Dermis blood vessel endothelial cell (primary cell): ENCODE results near the gene DENND5A. TPM values are rescaled to one million over a fixed set of nuclear protein-coding genes. Genes with fewer than 3 reads are reported as not detected.
"Not testable (repeated sequence)": the region's sequence is repeated elsewhere in the genome, so short reads cannot be mapped to it uniquely, and the experiment has no call there.

Experiments
- DNase-seq: peaks from one replicate; pipeline ENCODE4 v3.0.0; 2010
- total RNA-seq: library from RNA; depleted of rRNA; stranded (reverse); fragments of >200 nt; gene quantifications from 2 replicates; pipeline ENCODE4 v1.2.3, GENCODE V29; 2014

DENND5A gene
- total RNA-seq, 1 donor from 2014 or later = 146 TPM

DNA sequence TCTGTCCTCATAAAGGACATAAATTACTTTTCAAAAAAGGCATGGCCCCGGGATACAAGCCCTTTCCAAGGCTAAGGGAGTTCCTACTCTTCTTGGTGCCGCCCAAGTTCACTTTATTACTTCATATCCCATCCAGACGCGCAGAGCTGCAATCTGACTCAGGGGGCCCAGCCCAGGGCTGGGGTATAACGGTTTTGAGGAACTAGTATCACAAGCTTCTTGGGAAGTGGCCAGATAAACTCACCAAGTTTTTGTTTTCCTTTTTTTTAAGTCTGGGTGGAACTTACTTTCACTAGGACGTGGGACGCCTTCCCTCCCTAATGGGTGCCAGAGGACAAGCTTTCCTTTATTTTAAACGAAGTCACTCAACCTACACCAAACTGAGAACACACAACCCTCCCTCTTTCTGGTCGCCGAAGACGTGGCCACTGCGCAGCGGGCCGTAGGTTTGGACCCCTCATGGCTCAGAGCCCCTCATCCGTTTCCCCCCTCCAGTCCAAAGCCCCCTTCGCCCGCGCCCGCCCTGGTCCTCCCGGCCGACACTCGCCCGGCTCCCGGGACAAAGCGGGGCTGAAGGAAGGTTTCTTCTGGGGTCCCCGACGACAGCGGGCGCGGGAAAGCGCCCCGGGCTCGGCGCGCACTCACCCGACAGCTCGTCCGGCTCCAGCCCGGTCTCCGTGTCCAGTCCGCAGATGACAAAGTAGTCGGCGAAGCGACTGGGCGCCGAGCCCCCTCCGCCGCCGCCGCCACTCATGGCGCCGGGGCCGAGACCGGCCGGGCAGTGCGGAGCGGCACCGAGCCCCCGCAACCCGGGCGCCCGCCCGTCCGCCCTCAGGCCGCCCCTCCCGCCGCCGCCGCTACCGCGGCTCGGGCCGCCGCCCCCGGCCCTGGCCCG lies 587 bp downstream of the DENND5A start:
- peak; percentile 78 for DNase-seq

DNA sequence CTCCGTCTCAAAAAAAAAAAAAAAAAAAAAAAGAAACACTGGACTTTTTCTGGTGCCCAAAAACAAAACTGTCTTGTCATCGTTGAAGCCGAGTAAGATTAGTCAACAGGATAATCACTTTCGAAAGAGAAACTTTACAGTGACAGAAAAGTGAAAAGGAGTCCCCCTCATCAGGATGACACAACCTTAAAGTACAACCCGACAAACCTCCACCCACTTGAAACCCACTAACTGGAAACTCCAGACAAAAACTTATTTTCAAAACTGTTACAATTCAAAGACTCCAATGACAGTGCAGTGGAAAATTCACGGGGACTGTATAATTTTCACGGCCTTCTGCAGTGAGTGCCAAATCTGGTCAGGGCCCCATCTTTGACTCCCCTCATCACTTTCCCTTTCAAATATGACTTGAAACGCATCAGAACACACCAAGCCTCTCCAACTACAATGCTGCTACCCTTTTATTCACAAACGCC lies 1.3 kb downstream of the DENND5A start:
- DNase-seq = no peak

DNA sequence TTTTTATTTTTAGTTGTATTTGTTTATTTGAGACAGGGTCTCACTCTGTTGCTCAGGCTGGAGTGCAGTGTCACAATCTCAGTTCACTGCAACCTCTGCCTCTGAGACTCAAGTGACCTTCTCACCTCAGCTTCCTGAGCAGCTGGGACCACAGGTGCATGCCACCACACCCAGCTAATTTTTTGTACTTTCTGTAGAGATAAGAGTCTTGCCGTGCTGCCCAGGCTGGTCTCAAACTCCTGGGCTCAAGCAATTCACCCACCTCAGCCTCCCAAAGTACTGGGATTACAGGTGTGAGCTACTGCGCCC lies 4.4 kb downstream of the DENND5A start:
- peak; percentile 36 for DNase-seq

DNA sequence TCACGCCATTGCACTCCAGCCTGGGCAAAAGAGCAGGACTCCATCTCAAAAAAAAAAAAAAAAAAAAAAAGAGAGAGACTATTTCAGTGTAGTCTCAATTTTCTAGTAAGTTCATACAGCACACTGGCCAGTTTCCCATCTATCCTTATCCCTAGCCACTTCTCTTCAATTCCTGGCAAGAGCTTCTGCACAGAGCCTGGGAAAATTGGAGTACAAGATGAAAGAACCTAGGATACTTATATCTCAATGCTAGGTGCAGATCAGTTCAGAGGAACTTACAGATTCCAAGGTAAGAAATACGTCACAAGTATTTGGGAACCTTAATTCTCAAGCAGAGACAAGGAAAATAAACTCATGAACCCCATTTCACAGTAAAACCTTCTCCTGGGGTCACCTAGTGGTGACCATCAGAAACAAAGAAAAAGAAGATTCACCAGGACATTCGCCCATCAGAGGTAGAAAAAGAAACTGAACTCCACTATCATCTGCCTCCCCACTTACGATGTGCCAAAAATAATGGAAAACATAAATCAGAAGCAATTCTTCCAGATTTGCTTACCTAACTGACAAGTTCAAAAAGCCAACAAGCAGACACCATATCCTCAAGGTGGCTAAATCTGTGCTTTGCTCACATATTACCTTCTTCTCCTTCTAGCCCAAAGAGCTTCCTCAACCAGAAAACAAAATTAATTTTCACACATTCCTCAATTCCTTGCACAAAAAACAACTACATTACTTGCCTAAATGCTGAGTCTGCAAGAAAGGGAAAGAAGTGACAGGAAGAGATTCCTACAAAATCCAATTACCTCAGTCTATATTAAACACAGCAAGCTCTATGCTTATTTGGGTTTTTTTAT lies 4.9 kb downstream of the DENND5A start:
- DNase-seq = peak; percentile 18

DNA sequence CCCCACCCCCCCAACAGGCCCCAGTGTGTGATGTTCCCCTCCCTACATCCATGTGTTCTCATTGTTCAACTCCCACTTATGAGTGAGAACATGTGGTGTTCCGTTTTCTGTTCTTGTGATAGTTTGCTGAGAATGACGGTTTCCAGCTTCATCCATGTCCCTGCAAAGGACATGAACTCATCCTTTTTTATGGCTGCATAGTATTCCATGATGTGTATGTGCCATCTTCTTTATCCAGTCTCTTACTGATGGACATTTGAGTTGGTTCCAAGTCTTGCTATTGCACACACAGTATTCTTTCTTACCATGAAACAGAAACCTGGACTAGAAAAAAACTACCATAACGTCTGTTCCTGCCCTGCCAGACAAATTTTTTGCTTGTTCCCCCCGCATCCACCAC lies 6.9 kb downstream of the DENND5A start:
- not testable (repeated sequence) for DNase-seq

DNA sequence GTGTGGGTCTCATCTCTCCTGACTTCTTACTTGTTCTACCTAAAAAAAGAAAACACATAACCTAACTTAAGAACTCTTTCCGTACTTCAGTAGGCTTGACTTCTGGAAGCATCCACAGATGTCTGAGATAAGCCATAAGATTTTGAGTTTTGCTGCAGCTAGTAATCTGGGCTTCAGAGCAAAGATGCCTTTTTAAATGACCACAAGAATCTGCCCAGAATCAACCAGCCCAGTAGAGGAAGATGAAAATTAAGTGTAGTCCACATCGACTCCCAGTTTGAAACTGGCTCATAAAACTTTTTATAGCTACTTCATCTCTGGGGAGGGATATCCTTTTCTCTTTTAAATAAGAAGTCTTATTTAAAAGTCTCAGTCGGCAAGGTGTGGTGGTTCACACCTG lies 10.7 kb downstream of the DENND5A start:
- DNase-seq = no peak

DNA sequence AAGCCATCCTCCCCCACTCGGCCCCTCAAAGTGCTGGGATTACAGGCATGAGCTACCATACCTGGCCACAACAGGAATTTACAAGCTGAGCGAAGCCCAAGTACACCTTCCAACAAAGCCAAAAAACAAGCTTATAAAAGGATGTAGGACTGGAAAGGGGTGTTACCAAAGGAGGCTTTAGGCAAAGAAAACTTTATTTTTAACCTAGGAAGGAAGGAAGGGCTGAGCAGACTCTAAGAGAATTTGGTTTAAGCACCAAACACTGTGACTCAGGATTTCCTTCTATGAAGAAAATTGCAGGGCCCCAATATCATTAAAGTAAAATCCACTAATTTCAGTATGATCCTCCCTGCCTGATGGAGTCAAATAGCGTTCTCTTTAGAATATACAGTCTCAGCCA lies 12.1 kb downstream of the DENND5A start:
- DNase-seq = peak; percentile 71

DNA sequence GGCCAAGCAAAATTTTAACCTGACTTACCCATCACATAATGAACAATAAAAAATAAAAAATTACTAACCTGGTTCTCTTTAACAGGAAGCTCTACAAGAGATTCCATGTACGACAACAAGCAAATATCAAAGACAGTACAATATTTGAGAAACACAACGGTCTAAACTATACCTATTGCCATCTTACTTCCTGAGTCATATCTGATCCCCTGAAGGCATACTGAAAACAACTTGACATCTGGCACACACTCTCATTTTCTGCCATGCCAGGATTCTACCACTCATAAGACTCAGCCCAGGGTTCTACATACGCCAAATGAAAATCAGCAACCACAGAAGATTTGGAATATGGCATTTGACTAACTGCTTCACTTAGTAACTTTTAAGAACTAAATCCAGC lies 13.8 kb downstream of the DENND5A start:
- DNase-seq = no peak

DNA sequence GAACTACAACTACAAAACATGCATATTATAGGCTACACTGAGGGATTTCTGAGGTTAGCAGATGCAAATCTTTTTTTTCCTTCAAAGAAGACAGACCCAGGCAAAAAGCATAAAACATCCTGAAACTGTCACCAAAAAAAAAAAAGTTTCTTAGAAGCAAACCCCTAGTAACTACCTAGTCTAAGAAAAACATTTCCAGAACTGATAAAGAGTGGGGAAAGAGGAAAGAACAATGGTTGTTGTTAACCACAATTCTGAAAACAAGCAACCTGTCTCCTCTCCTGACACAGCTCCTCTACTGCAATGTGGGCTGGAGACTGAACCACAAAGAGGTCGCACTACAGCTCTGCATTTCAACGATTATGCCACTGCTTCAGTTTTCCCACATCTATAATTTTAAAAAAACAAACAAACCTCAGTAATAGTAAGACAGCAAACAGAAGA lies 15.0 kb downstream of the DENND5A start:
- DNase-seq = peak; percentile 51

DNA sequence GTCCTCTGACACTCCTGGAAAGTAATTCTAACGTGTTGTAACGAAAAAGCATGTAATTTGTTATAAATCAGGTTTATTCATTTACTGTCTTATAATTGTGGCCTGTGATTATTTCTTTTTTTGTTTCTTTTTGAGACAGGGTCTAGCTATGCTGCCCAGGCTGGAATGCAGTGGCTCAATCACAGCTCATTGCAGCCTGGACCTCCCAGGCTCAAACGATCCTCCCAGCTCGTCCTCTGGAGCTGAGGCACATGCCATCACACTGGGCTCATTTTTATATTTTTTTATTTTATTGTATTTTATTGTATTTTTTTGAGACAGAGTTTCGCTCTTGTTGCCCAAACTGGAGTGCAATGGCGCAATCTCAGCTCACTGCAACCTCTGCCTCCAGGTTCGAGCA lies 15.9 kb downstream of the DENND5A start:
- DNase-seq = no peak

DNA sequence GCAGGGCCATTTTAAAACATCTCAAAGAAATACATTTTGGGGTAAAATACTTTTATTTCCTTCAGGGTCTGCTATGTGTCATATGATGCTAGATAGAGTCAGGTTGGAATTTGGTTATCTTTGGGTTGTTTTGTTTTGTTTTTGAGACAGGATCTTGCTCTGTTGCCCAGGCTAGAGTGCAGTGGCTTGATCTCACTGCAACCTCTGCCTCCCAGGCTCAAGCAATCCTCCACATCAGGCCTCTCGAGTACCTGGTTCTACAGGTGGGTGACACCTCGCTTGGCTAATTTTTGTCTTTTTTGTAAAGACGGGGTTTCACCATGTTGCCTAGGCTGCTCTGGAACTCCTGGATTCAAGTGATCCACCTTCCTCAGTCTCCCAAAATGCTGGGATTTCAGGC lies 17.3 kb downstream of the DENND5A start:
- no peak for DNase-seq

DNA sequence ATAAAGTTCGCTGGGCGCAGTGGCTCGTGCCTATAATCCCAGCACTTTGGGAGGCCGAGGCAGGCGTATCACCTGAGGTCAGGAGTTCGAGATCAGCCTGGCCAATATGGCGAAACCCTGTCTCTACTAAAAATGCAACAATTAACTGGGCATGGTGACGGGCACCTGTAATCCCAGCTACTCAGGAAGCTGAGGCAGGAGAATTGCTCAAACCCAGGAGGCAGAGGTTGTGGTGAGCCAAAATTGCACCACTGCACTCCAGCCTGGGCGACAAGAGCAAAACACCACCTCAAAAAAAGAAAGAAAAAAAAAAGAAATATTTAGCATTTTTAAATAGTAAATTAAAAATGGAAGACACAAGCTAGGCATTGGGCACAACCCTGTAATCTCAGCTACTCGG lies 28.9 kb downstream of the DENND5A start:
- DNase-seq = not testable (repeated sequence)

DNA sequence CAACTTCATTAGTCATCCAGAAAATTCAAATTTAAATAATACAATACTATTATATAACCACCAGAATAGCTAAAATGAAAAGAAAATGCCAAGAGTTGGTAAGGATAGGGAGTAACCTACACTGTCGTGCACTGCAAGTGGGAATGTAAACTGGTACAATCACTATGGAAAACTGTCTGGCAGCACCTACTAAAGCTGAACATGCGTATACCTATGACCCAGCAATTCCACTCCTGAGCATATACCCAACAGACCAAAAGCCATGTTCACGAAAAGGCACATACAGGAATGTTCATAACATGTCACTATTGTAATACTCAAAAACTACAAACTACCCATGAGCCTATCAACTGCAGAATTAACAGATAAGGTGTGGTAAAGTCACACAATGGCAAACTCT lies 32.7 kb downstream of the DENND5A start:
- no peak for DNase-seq

DNA sequence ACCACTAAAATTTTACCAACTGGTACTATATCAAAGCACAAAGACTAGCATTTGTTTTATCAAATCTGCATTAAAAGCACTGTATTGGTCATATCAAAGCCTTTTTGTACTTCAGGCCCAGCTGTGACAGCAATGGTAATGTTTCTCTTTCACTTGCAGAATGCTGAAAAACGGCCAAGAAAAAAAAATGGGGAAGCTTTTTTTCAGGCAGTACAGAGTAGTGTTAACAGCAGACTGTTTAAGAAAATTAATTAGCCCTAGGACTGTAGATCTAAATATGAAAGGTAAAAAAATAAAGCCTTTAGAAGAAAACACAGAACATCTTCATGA lies 33.3 kb downstream of the DENND5A start:
- peak; percentile 60 for DNase-seq

DNA sequence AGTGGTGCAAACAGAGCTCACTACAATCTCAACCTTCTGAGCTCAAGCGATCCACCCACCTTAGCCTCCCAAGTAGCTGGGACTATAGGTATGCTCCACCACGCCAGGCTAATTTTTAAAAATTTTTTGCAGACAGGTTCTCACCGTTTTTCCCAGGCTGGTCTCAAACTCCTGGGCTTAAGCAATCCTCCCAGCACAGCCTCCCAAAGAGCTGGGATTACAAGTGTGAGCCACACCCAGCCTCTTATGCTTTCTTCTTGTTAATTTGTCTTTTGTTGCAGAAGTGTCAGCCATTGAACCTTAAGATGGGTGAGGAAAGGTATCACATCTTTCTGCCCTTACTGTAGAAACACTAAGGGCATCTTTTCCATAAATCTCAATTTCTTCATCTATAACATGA lies 34.9 kb downstream of the DENND5A start:
- no peak for DNase-seq

DNA sequence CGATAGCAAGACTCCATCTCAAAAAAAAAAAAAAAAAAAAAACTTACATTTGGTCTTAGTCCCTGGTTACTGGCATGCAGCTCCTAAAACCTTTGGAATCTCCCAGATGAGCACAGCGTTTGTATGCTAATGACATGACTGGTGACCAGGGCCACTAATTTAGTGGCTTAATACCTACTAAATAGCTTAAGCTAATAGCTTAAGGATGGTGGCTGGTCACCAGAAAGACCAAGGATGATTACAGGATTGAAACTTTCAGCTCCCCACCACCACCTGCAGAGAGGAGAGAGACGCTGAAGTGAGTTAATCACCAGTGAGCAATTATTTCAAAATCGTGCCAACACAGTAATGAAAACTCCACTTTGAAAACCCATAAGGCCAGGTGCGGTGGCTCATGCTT lies 37.1 kb downstream of the DENND5A start:
- no peak for DNase-seq

DNA sequence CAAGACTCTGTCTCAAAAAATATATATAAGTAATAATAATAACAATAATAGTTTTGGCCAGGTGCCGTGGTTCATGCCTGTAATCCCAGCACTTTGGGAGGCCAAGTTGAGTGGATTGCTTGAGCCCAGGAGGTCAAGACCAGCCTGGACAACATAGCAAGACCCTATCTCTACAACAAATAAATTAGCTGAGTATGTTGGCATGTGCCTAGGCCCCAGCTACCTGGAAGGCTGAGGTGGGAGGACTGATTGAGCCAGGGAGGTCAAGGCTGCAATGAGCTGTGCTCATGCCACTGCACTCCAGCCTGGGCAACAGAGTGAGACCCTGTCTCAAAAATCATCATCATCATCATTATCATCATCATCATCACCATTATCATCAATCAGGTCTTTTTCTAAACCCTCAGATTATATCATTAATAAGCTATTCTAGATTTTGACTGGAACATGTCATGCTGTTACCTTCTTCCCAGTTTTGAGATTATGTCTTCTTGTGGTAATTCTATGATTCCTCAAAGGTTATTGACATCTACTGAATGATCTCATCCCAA lies 39.3 kb downstream of the DENND5A start:
- DNase-seq = no peak

DNA sequence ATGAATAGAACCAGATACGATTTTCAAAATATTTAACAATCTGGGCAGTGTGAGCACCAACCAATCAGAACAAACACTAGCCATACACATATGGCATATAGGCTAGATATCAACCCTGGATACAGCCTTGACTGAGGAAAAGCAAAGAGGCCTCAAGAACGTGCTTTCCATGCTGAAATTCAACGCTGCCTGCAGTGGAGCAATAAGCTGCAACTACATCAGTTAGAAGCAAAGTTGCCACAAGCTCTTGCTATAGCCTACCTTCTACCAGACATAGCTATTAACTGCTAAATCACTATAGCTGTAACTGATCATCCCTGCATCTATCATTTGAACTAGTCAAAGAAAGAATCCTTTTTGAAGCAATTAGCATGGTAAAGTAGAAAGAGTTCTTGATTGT lies 42.5 kb downstream of the DENND5A start:
- DNase-seq = no peak

DNA sequence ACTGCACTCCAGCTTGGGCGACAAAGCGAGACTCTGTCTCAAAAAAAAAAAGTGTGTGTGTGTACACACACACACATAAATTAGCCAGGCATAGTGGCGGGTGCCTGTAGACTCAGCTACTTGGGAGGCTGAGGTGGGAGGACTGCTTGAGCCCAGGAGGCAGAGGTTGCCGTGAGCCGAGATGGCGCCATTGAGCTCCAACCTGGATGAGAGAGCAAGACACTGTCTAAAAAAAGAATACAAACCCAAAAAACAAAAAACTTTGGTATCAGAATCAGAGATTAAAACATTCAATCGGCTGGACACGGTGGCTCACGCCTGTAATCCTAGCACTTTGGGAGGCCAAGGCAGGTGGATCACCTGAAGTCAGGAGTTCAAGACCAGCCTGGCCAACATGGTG lies 44.3 kb downstream of the DENND5A start:
- not testable (repeated sequence) for DNase-seq

DNA sequence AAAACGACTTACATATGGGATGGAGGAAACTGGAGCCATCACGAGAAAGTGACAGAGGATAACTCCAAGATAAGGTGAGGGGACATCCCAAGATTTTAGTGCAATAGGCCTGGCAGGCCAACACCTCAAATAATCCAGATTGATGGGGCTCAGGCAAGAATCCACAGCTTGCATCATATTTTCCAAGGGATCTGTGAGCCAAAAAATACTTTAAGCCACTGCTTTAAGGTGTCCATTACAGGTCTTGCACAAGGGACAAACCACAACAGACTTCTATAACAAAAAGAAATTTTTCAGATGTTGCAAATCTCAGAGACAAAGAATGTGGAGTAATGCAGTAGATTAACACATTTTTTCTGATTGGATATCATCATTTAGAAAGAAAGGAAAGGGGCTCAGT lies 45.6 kb downstream of the DENND5A start:
- DNase-seq = no peak

DNA sequence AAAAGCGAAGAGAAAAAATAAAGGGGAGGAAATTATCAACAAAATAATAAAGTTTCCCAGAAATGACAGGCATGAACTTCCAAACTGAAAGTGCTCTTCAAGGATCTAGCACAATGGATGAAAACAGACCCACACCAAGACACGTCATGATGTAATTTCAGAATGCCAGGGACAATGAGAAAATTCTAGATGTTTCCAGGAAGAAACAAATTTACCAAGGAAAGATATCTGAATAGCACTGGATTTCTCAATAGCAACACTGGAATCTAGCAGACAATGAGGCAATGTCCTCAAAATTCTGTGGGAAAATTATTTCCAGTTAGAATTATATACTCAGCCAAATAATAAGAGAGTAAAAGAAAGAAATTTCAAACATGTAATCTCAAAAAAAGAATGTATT lies 46.0 kb downstream of the DENND5A start:
- DNase-seq = peak; percentile 70

DNA sequence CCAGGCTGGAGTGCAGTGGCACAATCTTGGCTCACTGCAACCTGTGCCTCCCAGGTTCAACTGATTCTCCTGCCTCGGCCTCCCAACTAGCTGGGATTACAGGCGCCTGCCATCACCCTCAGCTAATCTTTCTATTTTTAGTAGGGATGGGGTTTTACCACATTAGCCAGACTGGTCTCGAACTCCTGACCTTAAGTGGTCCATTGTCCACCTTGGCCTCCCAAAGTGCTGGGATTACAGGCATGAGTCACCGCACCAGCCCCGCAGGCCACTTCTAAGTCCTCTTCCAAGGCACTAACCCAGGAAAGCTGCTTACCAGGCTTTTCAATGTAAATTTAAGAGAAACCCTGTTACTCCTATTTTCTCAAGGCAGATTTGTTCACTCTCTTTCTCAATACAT lies 50.4 kb downstream of the DENND5A start:
- peak; percentile 32 for DNase-seq

DNA sequence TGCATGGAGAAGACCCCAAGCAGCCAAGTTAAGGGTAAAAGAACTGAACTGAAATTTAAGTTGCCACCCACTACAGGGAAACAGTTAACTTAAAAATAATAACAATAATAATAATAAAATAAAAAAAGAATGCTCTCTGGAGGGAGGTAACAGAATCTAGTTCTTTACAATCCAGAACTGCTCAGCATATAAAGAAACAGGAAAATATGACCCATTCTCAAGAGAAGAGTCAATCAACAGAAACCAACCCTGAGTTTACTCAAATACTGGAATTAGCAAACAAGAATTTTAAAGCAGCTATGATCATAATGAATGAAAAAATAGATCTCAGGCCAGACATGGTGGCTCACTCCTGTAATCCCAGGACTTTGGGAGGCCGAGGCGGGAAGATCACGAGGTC lies 53.8 kb downstream of the DENND5A start:
- no peak for DNase-seq

DNA sequence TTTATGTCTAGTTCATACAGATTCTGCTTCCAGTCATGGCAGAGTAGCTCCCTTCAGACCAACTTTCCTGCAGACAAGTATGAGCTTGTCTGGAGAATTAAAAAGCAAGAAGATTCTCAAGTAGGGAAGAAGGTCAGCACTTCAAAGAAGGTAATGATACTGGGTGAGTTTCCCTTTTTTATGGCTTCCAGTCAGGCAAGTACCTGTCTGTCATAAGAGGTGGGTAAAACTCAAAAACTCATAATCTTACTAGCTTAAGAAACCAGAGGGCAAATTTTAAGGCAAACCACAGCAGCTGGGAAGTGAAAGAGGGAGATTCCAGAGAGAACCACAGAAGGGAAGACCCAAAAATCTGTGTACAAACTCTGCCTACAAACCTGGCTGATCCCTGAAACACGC lies 54.2 kb downstream of the DENND5A start:
- no peak for DNase-seq
